Stimulated activated CD8-positive, alpha-beta memory T cell treated with anti-CD3 and anti-CD28 coated beads, Interleukin-4, amount 100 ng/mL, for 1 hour (primary cell): ENCODE results near the gene PFN2.

Experiments
- DNase-seq, 2 donors: peaks; one replicate each; pipeline ENCODE4 v3.0.0-alpha.2; 2020; ENCODE audit warnings: low read depth in 2 of 2, low spot score in 1 of 2

PFN2 gene

GRCh38 chr3:149933008-149933407 is 37.7 kb downstream of the PFN2 start:
- DNase-seq: no peak

GRCh38 chr3:149920119-149920518 is 50.6 kb downstream of the PFN2 start:
- DNase-seq: no peak

GRCh38 chr3:149919509-149919908 is 51.2 kb downstream of the PFN2 start:
- DNase-seq: no peak

- no peak for DNase-seq
These were observed 53.5 kb downstream of the PFN2 start for GRCh38 chr3:149917124-149917667.
